SU-DHL-6 (cell line): ENCODE results near the gene RAPSN.
A peak's percentile ranks its signal among the peaks of the same experiment; 100 is the strongest.

Source experiments
- H2AFZ ChIP-seq: fragments of 200-600 bp; sonication (generic); 2 replicates; pipeline ENCODE4 v1.6.1; 2014; ENCODE audit warnings: low read depth, mild to moderate bottlenecking, moderate library complexity, mixed read lengths, antibody characterized with exemption, low read length; ENCODE audit not compliant: severe bottlenecking
- H3F3A ChIP-seq: fragments of 200-600 bp; shearing (Covaris generic); 2 replicates; pipeline ENCODE4 v1.6.0; 2016; ENCODE audit warnings: antibody characterized with exemption, mild to moderate bottlenecking; ENCODE audit not compliant: insufficient read depth
- H3K27ac ChIP-seq: fragments of 200-600 bp; sonication (generic); 2 replicates; pipeline ENCODE4 v1.5.1; 2016; ENCODE audit warnings: low read depth, mild to moderate bottlenecking, low read length, moderate library complexity, mixed read lengths
- H3K27me3 ChIP-seq: fragments of 200-600 bp; sonication (generic), shearing (Covaris generic); 2 replicates; pipeline ENCODE4 v1.6.0; 2014; ENCODE audit warnings: mild to moderate bottlenecking, low read length
- H3K36me3 ChIP-seq: fragments of 200-600 bp; sonication (generic); 2 replicates; pipeline ENCODE4 v1.6.1; 2014; ENCODE audit warnings: mild to moderate bottlenecking, low read length, mixed read lengths
- H3K4me2 ChIP-seq: fragments of 300-600, 200-600 bp; shearing (Covaris generic), sonication (generic); 2 replicates; pipeline ENCODE4 v1.6.0; 2014; ENCODE audit warnings: low read length, low read depth, mild to moderate bottlenecking; ENCODE audit not compliant: poor library complexity, severe bottlenecking
- H3K4me3 ChIP-seq: fragments of 200-600 bp; sonication (generic); 2 replicates; pipeline ENCODE4 v1.5.1; 2014; ENCODE audit warnings: antibody characterized with exemption, low read length, mild to moderate bottlenecking, mixed read lengths; ENCODE audit not compliant: insufficient read depth, poor library complexity, severe bottlenecking
- H3K79me2 ChIP-seq: fragments of 200-600 bp; sonication (generic); 2 replicates; pipeline ENCODE4 v1.6.1; 2014; ENCODE audit warnings: mild to moderate bottlenecking, low read length, moderate library complexity; ENCODE audit not compliant: insufficient read depth
- H3K9ac ChIP-seq: fragments of 200-600 bp; sonication (generic); 2 replicates; pipeline ENCODE4 v1.7.0; 2014; ENCODE audit warnings: mild to moderate bottlenecking, low read length
- H3K9me2 ChIP-seq: fragments of 200-600 bp; sonication (generic); replicated peaks from 2 replicates; pipeline ENCODE4 v1.6.1; 2014; ENCODE audit warnings: low read length; ENCODE audit not compliant: insufficient read depth
- H3K9me3 ChIP-seq: fragments of 200-600 bp; sonication (generic); 2 replicates; pipeline ENCODE4 v1.6.1; 2014; ENCODE audit warnings: low read length, mixed read lengths; ENCODE audit not compliant: insufficient read depth
- H4K20me1 ChIP-seq: fragments of 200-600 bp; sonication (generic); 2 replicates; pipeline ENCODE4 v1.6.1; 2014; ENCODE audit warnings: low read depth, mild to moderate bottlenecking, antibody characterized with exemption, low read length, moderate library complexity, mixed read lengths
- EZH2phosphoT487 ChIP-seq: fragments of 200-600 bp; sonication (generic), shearing (Covaris generic); conservative IDR thresholded peaks from 2 replicates; pipeline ENCODE4 v1.6.1; 2018; ENCODE audit warnings: mild to moderate bottlenecking, antibody characterized with exemption, low read length, moderate library complexity, mixed read lengths
- TF ChIP-seq, protein P1 (sequence below): fragments of 200-600 bp; sonication (generic); IDR thresholded peaks from one replicate; pipeline ENCODE4 v1.5.1; 2017; ENCODE audit warnings: antibody characterized with exemption, mild to moderate bottlenecking, low read length, moderate library complexity; ENCODE audit not compliant: insufficient read depth, poor library complexity, severe bottlenecking

Gene RAPSN

DNA sequence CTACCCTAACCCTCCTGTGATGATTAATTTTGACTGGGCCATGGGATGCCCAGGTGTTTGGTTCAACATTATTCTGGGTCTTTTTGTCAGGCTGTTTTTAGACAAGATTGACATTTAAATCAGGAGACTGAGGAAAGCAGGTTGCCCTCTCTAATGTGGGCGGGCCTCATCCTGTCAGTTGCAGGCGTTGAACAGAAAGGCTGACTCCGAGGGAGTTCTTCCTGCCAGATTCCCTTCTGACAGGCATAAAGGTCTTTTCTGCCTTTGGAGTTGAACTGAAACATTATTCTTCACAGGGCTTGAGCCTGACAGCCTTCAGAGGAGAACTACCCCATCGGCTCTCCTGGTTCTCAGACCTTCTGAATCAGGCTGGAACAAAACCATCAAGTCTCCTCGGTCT lies 18.4 kb downstream of the RAPSN start:
- H3K9ac ChIP-seq, result no peak overlapping the region
- peaks cover 6% of the 10 kb centered on the region for H3K79me2 ChIP-seq
- H3K9me2 ChIP-seq, result no peaks in the 10 kb centered on the region
- H3F3A ChIP-seq, result no peaks in the 10 kb centered on the region
- no peaks in the 10 kb centered on the region for H3K27me3 ChIP-seq
- H3K27ac ChIP-seq, result no peak overlapping the region
- no peak overlapping the region for H2AFZ ChIP-seq
- TF ChIP-seq EZH2phosphoT487, result no peak
- TF ChIP-seq, protein P1, sequence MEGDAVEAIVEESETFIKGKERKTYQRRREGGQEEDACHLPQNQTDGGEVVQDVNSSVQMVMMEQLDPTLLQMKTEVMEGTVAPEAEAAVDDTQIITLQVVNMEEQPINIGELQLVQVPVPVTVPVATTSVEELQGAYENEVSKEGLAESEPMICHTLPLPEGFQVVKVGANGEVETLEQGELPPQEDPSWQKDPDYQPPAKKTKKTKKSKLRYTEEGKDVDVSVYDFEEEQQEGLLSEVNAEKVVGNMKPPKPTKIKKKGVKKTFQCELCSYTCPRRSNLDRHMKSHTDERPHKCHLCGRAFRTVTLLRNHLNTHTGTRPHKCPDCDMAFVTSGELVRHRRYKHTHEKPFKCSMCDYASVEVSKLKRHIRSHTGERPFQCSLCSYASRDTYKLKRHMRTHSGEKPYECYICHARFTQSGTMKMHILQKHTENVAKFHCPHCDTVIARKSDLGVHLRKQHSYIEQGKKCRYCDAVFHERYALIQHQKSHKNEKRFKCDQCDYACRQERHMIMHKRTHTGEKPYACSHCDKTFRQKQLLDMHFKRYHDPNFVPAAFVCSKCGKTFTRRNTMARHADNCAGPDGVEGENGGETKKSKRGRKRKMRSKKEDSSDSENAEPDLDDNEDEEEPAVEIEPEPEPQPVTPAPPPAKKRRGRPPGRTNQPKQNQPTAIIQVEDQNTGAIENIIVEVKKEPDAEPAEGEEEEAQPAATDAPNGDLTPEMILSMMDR, result no peak
- H4K20me1 ChIP-seq, result no peaks in the 10 kb centered on the region
- no peak overlapping the region for H3K4me3 ChIP-seq
- H3K36me3 ChIP-seq, result no peaks in the 10 kb centered on the region
- no peak overlapping the region for H3K4me2 ChIP-seq
- no peaks in the 10 kb centered on the region for H3K9me3 ChIP-seq

DNA sequence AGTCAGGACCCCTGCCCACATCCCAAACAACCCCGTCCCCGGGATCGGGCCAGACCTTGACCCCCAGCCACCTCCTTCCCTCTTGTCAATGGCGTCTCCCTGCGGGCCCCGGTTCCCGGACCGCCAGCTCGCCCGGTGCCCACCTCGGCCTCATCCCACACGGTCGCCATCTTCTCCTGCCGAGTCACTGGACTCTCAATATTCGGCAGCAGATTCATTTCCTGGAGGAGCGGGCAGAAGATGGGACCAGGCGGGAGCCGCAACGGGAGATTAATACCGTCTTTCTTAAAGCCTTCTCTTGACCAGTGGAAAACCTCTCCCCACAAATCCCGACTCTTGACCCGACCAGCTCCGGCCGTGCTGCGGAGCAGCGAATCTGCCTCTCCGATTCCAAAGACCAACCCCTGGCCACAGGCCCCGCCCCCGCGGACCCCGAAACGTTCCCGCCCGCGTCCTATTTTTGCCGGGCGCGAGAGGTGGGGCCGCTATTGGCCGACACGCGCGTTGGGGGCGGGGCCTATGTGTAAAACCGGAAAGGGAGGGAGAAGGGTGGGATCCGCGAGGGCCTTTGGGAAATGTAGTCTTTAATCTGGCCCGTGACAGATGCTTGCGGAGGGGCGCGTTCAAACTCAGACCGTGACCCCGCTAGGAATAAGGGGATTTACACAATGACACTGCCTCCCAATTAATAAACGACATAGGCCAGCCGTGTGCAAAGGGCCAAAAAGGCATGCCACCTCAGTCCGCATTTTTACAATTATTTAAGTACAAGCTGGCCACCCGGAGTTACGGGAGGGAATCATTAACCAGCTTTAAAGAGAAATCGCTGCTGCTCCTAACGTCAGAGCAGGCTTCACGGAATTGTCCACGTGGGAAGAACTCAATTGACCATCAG lies 22.6 kb downstream of the RAPSN start, which contains the start of gene PSMC3:
PSMC3 (minus strand) TSS at position 378 of the 895 bp plus-strand sequence; CDS start at position 218, 160 bp downstream.
- Histone ChIP-seq H3F3A (no peaks in the 10 kb centered on the region), H3K36me3 (no peaks in the 10 kb centered on the region), H3K27me3 (no peaks in the 10 kb centered on the region), H3K9me2 (no peaks in the 10 kb centered on the region), H4K20me1 (no peaks in the 10 kb centered on the region), H3K9ac (peak within 1 kb of the TSS; percentile 91), H3K79me2 (peaks cover 26% of the 10 kb centered on the region), H3K4me2 (peak within 1 kb of the TSS; percentile 88), H3K27ac (peak within 1 kb of the TSS; percentile 60), H2AFZ (peak within 1 kb of the TSS; percentile 93), H3K9me3 (no peaks in the 10 kb centered on the region), H3K4me3 (peak within 1 kb of the TSS; percentile 90)
- TF ChIP-seq EZH2phosphoT487, result no peak
- TF ChIP-seq, protein P1, result no peak

DNA sequence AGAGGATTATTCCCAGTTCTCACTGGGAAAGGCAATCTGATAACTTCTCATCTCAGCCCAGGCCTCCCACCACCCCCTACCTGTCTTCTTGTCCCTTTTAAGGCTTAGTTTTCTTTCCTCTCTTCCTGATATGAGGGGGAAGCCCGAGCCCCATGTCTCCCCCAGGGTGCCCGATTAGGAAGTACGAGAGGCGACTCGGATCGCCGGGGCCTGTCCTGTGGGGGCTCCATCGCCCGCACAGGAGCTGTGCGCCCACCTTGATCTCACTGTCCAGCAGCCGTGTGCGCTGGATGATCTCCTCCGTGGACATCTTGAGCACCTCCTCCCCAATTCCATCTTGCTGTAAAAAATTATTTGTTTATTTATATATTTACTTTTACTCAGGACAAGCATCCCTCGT lies 23.3 kb downstream of the RAPSN start:
- H3K9me3 ChIP-seq, result no peaks in the 10 kb centered on the region
- H3K9me2 ChIP-seq, result no peaks in the 10 kb centered on the region
- H3K27ac ChIP-seq, result peak overlapping the region; percentile 60
- H3K36me3 ChIP-seq, result no peaks in the 10 kb centered on the region
- no peak for TF ChIP-seq EZH2phosphoT487
- TF ChIP-seq, protein P1, result no peak
- peaks cover 26% of the 10 kb centered on the region for H3K79me2 ChIP-seq
- H3K4me2 ChIP-seq, result peak overlapping the region; percentile 88
- H4K20me1 ChIP-seq, result no peaks in the 10 kb centered on the region
- H3K4me3 ChIP-seq, result peak overlapping the region; percentile 90
- no peaks in the 10 kb centered on the region for H3K27me3 ChIP-seq
- no peaks in the 10 kb centered on the region for H3F3A ChIP-seq
- H2AFZ ChIP-seq, result peak overlapping the region; percentile 86
- H3K9ac ChIP-seq, result peak overlapping the region; percentile 91
